Endothelial cell (in vitro differentiated cells): ENCODE measurements around the gene SLC39A1. TPM values are rescaled to one million over a fixed set of nuclear protein-coding genes. Genes with fewer than 3 reads are reported as not detected.

Source experiments
- DNase-seq: peaks from one replicate; pipeline ENCODE4 v3.0.0; 2021; ENCODE audit warnings: low spot score
- H3K27ac Mint-ChIP-seq: one replicate; pipeline ENCODE4 v1.8.0; 2021; ENCODE audit warnings: mixed read lengths, inconsistent platforms; ENCODE audit not compliant: unreplicated experiment
- H3K27me3 Mint-ChIP-seq: one replicate; pipeline ENCODE4 v1.8.0; 2021; ENCODE audit warnings: mild to moderate bottlenecking, moderate library complexity, mixed read lengths, inconsistent platforms; ENCODE audit not compliant: unreplicated experiment
- H3K36me3 Mint-ChIP-seq: one replicate; pipeline ENCODE4 v1.8.0; 2021; ENCODE audit warnings: mild to moderate bottlenecking, low read depth, mixed read lengths, inconsistent platforms; ENCODE audit not compliant: unreplicated experiment
- H3K4me1 Mint-ChIP-seq: one replicate; pipeline ENCODE4 v1.8.0; 2021; ENCODE audit warnings: mild to moderate bottlenecking, mixed read lengths, inconsistent platforms; ENCODE audit not compliant: unreplicated experiment
- H3K4me3 Mint-ChIP-seq: one replicate; pipeline ENCODE4 v1.8.0; 2021; ENCODE audit warnings: mild to moderate bottlenecking, mixed read lengths, inconsistent platforms; ENCODE audit not compliant: unreplicated experiment
- H3K9me3 Mint-ChIP-seq: one replicate; pipeline ENCODE4 v1.8.0; 2021; ENCODE audit warnings: mixed read lengths, inconsistent platforms; ENCODE audit not compliant: unreplicated experiment
- total RNA-seq: library from RNA; stranded (reverse); fragmentation: NEBNext Ultra II Directional; extraction: Animal tissue kit (Norgen Biotek cat#: 25700); gene quantifications from one replicate; pipeline ENCODE4 v1.2.1, GENCODE V29; 2021; ENCODE audit not compliant: unreplicated experiment
- TF ChIP-seq, protein P1 (sequence below): fragments of 200-600 bp; sonication (generic); IDR thresholded peaks from one replicate; pipeline ENCODE4 v1.5.0; 2021; ENCODE audit warnings: antibody characterized with exemption; ENCODE audit not compliant: unreplicated experiment

Gene SLC39A1
- total RNA-seq, 1 donor from 2014 or later = 136 TPM

DNA sequence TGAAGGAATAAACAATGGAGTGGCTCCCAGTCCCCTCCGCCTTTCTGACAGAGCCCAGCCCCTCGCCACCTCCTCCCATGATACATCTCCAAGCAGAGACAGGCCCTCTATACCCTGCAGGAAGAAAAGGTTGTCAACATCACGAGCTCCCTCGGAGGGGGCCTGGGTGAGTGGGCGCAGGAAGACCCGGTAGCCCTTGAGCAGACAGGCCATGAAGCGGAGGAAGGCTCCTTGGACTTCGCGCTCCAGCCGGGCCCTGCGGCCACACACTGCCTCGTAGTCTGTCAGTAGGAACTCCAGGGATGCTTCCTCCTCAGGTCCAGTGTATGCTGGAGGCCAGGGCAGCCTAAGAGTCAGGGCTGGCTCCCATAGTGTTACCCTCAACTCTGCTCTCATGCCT lies 23.9 kb downstream of the SLC39A1 start:
- Mint-ChIP-seq H3K36me3 (peaks cover 47% of the 10 kb centered on the region), H3K9me3 (no peaks in the 10 kb centered on the region), H3K27me3 (peaks cover 7% of the 10 kb centered on the region), H3K4me1 (peaks cover 3% of the 10 kb centered on the region), H3K4me3 (peak overlapping the region; percentile 25), H3K27ac (no peak overlapping the region)
- TF ChIP-seq, protein P1, sequence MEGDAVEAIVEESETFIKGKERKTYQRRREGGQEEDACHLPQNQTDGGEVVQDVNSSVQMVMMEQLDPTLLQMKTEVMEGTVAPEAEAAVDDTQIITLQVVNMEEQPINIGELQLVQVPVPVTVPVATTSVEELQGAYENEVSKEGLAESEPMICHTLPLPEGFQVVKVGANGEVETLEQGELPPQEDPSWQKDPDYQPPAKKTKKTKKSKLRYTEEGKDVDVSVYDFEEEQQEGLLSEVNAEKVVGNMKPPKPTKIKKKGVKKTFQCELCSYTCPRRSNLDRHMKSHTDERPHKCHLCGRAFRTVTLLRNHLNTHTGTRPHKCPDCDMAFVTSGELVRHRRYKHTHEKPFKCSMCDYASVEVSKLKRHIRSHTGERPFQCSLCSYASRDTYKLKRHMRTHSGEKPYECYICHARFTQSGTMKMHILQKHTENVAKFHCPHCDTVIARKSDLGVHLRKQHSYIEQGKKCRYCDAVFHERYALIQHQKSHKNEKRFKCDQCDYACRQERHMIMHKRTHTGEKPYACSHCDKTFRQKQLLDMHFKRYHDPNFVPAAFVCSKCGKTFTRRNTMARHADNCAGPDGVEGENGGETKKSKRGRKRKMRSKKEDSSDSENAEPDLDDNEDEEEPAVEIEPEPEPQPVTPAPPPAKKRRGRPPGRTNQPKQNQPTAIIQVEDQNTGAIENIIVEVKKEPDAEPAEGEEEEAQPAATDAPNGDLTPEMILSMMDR = no peak
- DNase-seq = no peak

DNA sequence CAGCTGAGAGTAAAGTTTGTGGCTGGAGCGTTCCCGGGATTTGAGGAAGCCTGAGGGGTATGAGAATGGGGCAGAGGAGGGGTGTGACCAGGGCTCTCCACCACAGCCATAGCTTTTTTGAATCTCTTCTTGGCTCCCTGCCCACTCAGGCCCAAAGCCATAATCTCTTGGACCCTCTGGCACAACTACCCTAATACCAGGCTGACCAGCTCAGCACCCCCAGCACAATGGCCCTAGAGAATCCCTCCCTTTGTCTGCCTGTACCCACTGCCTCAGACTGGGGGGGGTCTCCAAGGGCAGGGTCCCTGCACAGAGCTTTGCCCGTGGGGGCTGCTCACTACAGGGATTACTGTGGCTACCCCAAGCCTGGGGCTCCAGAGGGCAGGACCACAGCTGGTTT lies 24.3 kb downstream of the SLC39A1 start:
- Mint-ChIP-seq H3K9me3 (no peaks in the 10 kb centered on the region), H3K4me3 (peak overlapping the region; percentile 25), H3K27me3 (peaks cover 8% of the 10 kb centered on the region), H3K27ac (no peak overlapping the region), H3K36me3 (peaks cover 49% of the 10 kb centered on the region), H3K4me1 (no peaks in the 10 kb centered on the region)
- DNase-seq = no peak
- TF ChIP-seq, protein P1 = no peak

DNA sequence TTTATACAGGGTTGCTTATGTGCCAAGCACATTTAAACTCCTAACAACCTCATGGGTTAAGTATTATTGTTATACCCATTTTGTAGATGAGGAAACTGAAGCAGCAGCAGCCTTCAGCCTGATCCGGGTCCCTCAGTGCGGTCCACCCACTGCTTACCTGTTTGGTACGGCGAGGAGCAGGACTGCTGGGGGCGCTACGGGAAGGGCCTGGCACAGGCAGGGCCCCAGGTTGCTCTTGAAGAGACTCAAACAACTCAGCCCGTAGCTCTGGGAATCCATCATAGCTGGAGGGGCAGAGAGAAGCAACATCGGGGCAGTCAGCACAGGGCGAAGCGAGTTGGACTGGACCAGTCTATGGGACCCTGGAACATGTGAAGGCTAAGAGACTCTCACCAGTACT lies 26.0 kb downstream of the SLC39A1 start:
- no peak for DNase-seq
- peaks cover 44% of the 10 kb centered on the region for H3K36me3 Mint-ChIP-seq
- no peak overlapping the region for H3K27ac Mint-ChIP-seq
- peaks cover 6% of the 10 kb centered on the region for H3K27me3 Mint-ChIP-seq
- no peaks in the 10 kb centered on the region for H3K4me1 Mint-ChIP-seq
- TF ChIP-seq, protein P1 = no peak
- no peaks in the 10 kb centered on the region for H3K9me3 Mint-ChIP-seq
- peak overlapping the region; percentile 37 for H3K4me3 Mint-ChIP-seq

DNA sequence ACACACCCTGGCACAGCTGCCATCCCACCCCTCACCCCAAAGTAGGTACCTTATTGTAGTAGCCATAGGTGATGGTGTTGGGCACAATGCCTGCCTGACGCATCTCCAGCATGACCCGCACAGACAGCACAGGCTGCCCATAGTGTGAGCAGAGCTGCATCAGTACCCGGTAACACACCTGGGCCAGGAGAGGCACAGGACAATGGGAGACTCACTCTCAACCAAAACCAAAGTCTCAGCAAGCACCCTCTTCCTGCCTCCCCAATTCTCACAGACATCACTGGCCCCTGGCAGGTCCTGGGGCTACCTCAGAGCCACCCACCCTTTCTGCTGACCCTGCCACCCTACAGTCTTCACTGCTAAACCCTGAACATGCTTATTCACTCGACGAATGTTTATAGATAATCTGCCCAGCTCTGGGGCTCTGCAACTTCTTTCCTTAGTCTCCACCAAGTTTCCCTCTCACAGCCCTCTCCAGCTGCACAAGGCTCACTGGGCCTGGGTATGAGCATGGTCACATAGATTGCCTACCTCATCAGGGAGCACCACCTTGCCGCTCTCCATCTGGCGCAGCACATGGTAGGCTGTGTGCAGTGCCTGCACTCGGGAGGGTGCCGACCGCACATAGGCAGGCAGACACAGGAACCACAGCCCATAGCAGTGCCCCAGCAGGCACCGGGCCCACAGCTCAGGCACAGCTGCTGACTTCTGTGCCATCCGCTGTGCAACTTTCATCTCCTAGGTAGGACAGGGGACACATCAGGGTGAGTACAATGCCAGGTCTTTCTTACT lies 27.1 kb downstream of the SLC39A1 start:
- Mint-ChIP-seq H3K4me3 (no peak overlapping the region), H3K4me1 (no peaks in the 10 kb centered on the region), H3K36me3 (peaks cover 44% of the 10 kb centered on the region), H3K27ac (no peak overlapping the region), H3K27me3 (peaks cover 6% of the 10 kb centered on the region), H3K9me3 (no peaks in the 10 kb centered on the region)
- no peak for DNase-seq
- TF ChIP-seq, protein P1 = no peak

DNA sequence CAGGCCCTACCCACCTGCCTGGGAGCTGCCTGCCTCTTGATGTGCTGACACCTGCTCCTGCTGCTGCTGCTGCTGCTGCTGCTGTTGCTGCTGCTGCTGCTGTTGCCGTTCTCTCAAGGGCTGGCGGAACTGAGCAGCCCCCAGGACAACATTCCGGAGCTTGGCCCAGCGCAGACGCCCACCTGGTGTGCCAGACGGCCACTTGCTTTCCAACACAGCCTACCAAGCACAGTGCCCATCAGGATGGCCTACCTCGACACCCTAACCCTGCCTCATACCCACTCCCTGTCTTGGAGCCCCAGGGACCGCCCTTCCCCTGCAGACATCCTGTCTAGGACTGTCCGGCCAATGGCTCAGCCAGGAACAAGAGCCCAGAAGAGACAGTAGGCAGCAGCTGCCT lies 28.6 kb downstream of the SLC39A1 start:
- TF ChIP-seq, protein P1 = no peak
- Mint-ChIP-seq H3K27ac (peak overlapping the region; percentile 17), H3K9me3 (no peaks in the 10 kb centered on the region), H3K36me3 (peaks cover 36% of the 10 kb centered on the region), H3K4me3 (no peak overlapping the region), H3K4me1 (no peaks in the 10 kb centered on the region), H3K27me3 (peaks cover 3% of the 10 kb centered on the region)
- DNase-seq = no peak
